OCI-LY1 (cell line): ENCODE results near the gene OR10A6.

Source experiments
- CTCF ChIP-seq: fragments of 200-600 bp; sonication (generic), shearing (Covaris generic); IDR thresholded peaks from 2 replicates; pipeline ENCODE4 v1.5.1; 2017; ENCODE audit warnings: mild to moderate bottlenecking, antibody characterized with exemption, low read length, moderate library complexity, mixed read lengths
- EZH2 ChIP-seq: fragments of 200-600 bp; sonication (generic), shearing (Covaris generic); IDR thresholded peaks from 2 replicates; pipeline ENCODE4 v1.8.0; 2017; ENCODE audit warnings: borderline replicate concordance, mixed run types, mild to moderate bottlenecking, antibody characterized with exemption, low read length, moderate library complexity, mixed read lengths

GRCh38 chr11:7903940-7904339 is 27.1 kb downstream of the OR10A6 start:
- no peak for TF ChIP-seq CTCF
- no peak for TF ChIP-seq EZH2
